ENCODE data around the gene RABL3.
"Not testable (repeated sequence)": the region's sequence is repeated elsewhere in the genome, so short reads cannot be mapped to it uniquely, and the experiment has no call there.

RABL3 gene

DNA sequence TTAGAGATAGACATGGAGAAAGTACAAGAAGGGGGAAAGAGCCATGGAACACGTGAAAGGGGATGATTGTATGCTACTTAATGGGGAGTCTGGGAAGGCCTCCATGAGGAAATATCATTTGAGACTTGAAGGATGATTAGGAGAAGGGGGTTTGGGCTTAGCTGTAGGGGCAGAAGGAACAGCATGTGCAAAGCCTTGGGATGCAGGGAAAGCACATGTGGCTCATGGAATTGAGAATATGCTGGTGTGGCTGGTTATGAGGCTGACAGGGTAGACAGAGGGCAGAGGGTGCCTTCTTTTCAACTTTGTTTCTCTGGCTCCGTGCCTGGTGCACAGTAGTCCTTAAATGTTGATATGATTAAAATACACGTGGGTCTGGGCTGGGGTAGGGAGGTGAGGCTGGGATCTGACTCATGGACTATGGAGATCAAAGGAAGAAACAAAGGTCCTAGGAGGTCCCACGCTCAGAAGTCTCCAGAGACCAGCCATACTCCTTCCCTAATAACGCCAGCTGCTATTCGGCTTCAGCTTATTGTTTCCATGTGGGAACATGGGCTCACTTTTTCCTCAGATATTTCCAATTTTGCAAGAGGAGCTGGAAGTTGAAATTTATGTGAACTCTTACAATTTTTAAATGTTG, 1.4 kb upstream of the RABL3 start:
- Histone ChIP-seq H3K4me3 (ENCODE audit: low read length) (peak overlapping the region; percentile 91), H3K36me3 (ENCODE audit: insufficient read depth, low read depth, low read length) (no peaks in the 10 kb centered on the region; the same call in 1 of the 2 replicates), H3K9ac (ENCODE audit: low read depth, low read length) (peak overlapping the region; percentile 94), H3K9me3 (ENCODE audit: insufficient read depth, low read depth, low read length) (peaks cover 3% of the 10 kb centered on the region; the same call in 1 of the 2 replicates), H3K27ac (ENCODE audit: low read length) (peak overlapping the region; percentile 31), H3K4me1 (ENCODE audit: insufficient read depth, low read length) (peaks cover 14% of the 10 kb centered on the region), H3K27me3 (ENCODE audit: insufficient read depth, low read length) (no peaks in the 10 kb centered on the region)

DNA sequence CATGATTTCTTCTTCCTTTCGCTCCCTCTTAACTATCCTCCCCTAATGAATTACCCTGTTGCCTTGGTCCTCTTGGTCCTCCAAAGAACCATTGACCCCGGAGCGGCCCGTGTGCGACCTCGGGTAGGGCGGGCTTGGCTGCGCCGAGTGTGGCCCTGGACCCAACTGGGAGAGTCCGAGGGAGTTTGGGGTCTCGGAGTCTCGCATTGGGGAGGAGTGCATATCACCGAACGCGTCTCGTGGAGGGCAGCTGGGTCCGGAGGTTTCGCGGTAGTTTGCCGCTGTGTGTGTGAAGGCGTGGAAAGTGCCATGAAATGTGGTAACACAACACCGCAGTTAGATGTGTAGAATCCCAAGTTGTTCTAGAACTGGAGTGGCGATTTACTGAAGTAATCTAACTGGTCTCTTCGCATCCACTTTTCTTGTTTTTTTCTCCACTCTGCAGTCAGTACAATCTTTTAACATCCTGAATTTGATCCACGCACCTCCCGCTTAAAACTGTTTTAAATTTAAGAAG, 591 bp upstream of the RABL3 start:
- peak overlapping the region; percentile 31 for H3K27ac ChIP-seq (ENCODE audit: low read length)
- H3K9ac ChIP-seq (ENCODE audit: low read depth, low read length) = peak overlapping the region; percentile 94
- peak overlapping the region; percentile 91 for H3K4me3 ChIP-seq (ENCODE audit: low read length)
- no peaks in the 10 kb centered on the region for H3K27me3 ChIP-seq (ENCODE audit: insufficient read depth, low read length)
- H3K9me3 ChIP-seq (ENCODE audit: insufficient read depth, low read depth, low read length) = peaks cover 11% of the 10 kb centered on the region; the same call in 1 of the 2 replicates
- H3K4me1 ChIP-seq (ENCODE audit: insufficient read depth, low read length) = peaks cover 14% of the 10 kb centered on the region
- H3K36me3 ChIP-seq (ENCODE audit: insufficient read depth, low read depth, low read length) = peaks cover 7% of the 10 kb centered on the region

DNA sequence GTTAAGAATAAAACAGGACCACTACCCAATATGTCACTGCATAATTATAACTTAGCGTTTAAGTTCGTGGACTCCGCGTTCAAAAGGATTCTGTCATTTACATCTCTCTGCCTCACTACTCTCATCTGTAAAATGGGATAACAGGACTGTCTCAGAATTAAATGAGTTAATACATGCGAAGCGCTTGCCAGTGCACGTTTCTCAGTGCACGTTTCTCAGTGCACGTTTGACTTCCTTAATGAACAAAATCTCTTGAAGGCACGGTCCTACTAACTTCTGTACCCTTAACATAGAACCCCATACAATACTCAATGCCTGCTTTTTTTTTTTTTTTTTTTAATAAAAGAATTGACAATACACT, 499 bp downstream of the RABL3 start:
- H3K4me1 ChIP-seq (ENCODE audit: insufficient read depth, low read length) = peaks cover 14% of the 10 kb centered on the region
- peak overlapping the region; percentile 94 for H3K9ac ChIP-seq (ENCODE audit: low read depth, low read length)
- no peak overlapping the region for H3K27ac ChIP-seq (ENCODE audit: low read length)

DNA sequence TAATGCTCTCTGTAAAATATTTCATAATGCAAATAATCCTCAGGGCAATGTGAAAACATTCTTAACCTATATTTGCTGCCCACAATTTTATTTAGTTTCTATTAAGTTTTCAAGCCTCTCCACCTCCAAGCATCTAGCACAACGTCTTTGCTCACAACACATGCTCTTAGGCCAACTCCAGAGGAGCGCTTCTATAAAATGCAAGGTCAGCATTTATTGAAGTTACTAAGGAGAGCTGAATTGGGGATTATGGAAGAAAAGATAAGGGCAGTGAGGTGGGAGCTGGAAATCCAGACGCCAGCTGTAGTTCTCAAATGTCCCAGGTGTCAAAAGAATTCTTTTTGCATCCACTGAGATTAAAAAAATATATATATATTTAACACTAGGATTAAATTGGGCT, 996 bp downstream of the RABL3 start:
- H3K9ac ChIP-seq (ENCODE audit: low read depth, low read length) = peak overlapping the region; percentile 94; the same call in 1 of the 2 replicates
- no peaks in the 10 kb centered on the region for H3K27me3 ChIP-seq (ENCODE audit: insufficient read depth, low read length)
- peaks cover 19% of the 10 kb centered on the region; the same call in 1 of the 2 replicates for H3K9me3 ChIP-seq (ENCODE audit: insufficient read depth, low read depth, low read length)
- peak overlapping the region; percentile 91 for H3K4me3 ChIP-seq (ENCODE audit: low read length)
- peaks cover 14% of the 10 kb centered on the region for H3K4me1 ChIP-seq (ENCODE audit: insufficient read depth, low read length)
- H3K27ac ChIP-seq (ENCODE audit: low read length) = no peak overlapping the region
- H3K36me3 ChIP-seq (ENCODE audit: insufficient read depth, low read depth, low read length) = peaks cover 17% of the 10 kb centered on the region

More for the DNA sequence above, 499 bp downstream of the RABL3 start:
- H3K9me3 ChIP-seq (ENCODE audit: insufficient read depth, low read depth, low read length) = peaks cover 19% of the 10 kb centered on the region; the same call in 1 of the 2 replicates
- no peaks in the 10 kb centered on the region for H3K27me3 ChIP-seq (ENCODE audit: insufficient read depth, low read length)
- peak overlapping the region; percentile 91 for H3K4me3 ChIP-seq (ENCODE audit: low read length)
- H3K36me3 ChIP-seq (ENCODE audit: insufficient read depth, low read depth, low read length) = peaks cover 17% of the 10 kb centered on the region

DNA sequence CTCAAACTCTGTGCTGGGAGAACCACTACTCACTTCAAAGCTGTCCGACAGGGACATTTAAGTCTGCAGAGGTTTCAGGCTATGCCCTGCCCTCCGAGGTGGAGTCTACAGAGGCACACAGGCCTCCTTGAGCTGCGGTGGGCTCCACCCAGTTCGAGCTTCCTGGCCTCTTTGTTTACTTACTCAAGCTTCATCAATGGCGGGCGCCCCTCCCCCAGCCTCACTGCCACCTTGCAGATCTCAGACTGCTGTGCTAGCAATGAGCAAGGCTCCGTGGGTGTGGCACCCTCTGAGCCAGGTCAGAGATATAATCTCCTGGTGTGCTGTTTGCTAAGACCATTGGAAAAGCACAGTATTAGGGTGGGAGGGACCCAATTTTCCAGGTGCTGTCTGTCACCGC, 4.3 kb downstream of the RABL3 start:
- H3K27ac ChIP-seq (ENCODE audit: low read length); H3K9ac ChIP-seq (ENCODE audit: low read depth, low read length); H3K4me1 ChIP-seq (ENCODE audit: insufficient read depth, low read length); H3K4me3 ChIP-seq (ENCODE audit: low read length); H3K27me3 ChIP-seq (ENCODE audit: insufficient read depth, low read length): not testable (repeated sequence)
- Histone ChIP-seq H3K36me3 (ENCODE audit: insufficient read depth, low read depth, low read length) (peaks cover 17% of the 10 kb centered on the region), H3K9me3 (ENCODE audit: insufficient read depth, low read depth, low read length) (peaks cover 22% of the 10 kb centered on the region; the same call in 1 of the 2 replicates)

DNA sequence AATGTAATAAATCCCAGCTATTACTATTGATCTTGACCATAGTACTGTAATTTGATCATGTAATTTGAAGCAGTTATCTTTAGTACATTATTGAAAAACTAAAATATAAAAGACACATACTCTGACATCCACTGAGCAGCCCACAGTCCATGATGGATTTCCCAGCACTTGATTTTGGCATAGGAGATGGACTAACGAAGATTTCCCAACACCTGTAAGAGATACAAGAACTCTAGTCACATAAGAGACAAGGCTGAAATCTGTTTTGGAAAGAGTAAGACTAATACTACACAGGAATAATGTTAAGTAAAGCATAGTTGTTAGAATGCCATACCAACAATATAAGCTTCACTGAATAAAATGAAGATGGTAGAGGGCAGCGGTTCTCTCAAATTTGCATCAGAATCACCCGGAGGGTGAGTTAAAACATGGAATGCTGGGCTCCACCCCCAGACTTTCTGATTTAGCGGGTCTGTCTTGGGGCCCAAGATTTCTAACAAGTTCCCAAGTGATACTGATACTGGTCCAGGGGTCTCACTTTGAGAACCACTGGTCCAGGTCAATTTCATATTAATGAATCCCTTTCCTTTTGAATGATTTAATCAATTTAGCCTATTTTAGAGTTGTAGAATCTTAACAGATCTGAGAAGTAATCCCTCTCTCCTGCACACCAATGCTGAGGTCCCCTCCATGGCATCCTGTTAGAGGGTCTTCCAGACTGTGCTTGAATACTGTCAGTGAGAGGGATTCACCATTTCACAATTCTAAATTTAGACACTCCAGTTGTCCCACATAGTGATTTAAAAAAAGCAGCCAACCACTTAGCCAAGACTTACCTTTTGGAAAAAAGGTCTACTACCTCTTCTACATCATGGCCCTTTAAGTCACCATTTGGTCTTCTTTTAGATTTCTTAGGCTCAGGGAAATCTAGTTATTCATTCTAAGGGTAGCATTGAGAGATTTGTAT, 11.5 kb downstream of the RABL3 start:
- Histone ChIP-seq H3K4me3 (ENCODE audit: low read length) (peak overlapping the region; percentile 11; the same call in 1 of the 2 replicates), H3K27ac (ENCODE audit: low read length) (no peak overlapping the region), H3K36me3 (ENCODE audit: insufficient read depth, low read depth, low read length) (no peaks in the 10 kb centered on the region), H3K4me1 (ENCODE audit: insufficient read depth, low read length) (peaks cover 4% of the 10 kb centered on the region; the same call in 1 of the 2 replicates), H3K27me3 (ENCODE audit: insufficient read depth, low read length) (no peaks in the 10 kb centered on the region), H3K9ac (ENCODE audit: low read depth, low read length) (no peak overlapping the region), H3K9me3 (ENCODE audit: insufficient read depth, low read depth, low read length) (peaks cover 3% of the 10 kb centered on the region; the same call in 1 of the 2 replicates)

DNA sequence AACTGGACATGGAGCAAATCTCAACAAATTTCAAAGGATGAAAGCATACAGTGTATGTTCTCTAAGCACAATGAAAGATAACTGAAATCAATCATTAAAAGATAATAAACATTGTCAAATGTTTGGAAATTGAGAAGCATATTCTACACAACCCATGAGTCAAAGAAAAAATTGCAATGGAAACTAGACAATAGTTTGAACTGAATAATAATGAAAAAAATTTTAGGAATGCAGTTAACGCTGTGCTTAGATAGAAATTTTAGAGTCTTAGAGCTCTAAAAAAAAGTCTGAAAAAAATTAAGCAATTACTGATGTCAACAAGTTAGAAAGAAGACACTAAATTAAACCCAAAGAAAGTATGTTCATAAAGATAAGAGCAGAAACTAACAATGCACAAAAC, 15.5 kb downstream of the RABL3 start:
- H3K36me3 ChIP-seq (ENCODE audit: insufficient read depth, low read depth, low read length) = no peaks in the 10 kb centered on the region
- H3K4me1 ChIP-seq (ENCODE audit: insufficient read depth, low read length) = peaks cover 4% of the 10 kb centered on the region; the same call in 1 of the 2 replicates
- no peaks in the 10 kb centered on the region for H3K27me3 ChIP-seq (ENCODE audit: insufficient read depth, low read length)
- no peaks in the 10 kb centered on the region for H3K9me3 ChIP-seq (ENCODE audit: insufficient read depth, low read depth, low read length)
- H3K4me3 ChIP-seq (ENCODE audit: low read length) = no peak overlapping the region
- H3K27ac ChIP-seq (ENCODE audit: low read length) = no peak overlapping the region
- H3K9ac ChIP-seq (ENCODE audit: low read depth, low read length) = no peak overlapping the region

DNA sequence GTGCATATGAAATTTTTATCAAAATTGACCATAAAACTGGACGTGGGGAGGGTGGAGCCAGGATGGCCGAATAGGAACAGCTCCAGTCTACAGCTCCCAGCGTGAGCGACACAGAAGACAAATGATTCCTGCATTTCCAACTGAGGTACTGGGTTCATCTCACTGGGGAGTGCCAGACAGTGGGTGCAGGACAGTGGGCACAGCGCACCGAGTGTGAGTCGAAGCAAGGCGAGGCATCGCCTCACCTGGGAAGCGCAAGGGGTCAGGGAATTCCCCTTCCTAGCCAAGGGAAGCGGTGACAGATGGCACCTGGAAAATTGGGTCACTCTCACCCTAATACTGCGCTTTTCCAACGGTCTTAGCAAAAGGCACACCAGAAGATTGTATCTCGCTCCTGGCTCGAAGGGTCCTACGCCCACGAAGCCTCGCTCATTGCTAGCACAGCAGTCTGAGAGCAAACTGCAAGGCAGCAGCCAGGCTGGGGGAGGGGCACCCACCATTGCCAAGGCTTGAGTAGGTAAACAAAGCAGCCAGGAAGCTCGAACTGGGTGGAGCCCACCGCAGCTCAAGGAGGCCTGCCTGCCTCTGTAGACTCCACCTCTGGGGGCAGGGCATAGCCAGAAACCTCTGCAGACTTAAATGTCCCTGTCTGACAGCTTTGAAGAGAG, 23.0 kb downstream of the RABL3 start:
- Histone ChIP-seq H3K27ac (ENCODE audit: low read length) (peak overlapping the region; percentile 27), H3K9ac (ENCODE audit: low read depth, low read length) (peak overlapping the region; percentile 74; the same call in 1 of the 2 replicates), H3K4me3 (ENCODE audit: low read length) (peak overlapping the region; percentile 63)
- H3K27me3 ChIP-seq (ENCODE audit: insufficient read depth, low read length); H3K36me3 ChIP-seq (ENCODE audit: insufficient read depth, low read depth, low read length); H3K9me3 ChIP-seq (ENCODE audit: insufficient read depth, low read depth, low read length); H3K4me1 ChIP-seq (ENCODE audit: insufficient read depth, low read length): not testable (repeated sequence)

DNA sequence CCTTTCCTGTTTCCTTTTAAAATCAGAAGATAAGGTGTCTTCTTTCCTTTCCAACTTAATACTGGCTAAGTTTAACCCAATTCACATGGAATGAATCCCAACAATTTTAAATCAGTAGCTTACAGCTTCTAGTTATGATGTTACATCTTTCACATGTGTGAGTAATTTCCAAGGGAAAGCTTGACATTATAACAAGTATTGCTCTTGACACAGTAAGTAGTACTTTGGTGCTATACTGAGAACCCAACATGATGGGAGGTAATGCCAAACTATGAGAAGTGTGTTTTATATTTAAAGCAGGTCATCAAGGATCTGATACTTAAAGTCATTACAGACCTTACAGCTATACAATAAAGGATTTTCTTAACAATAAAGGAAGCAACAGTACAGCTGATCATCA, 29.1 kb downstream of the RABL3 start:
- H3K27me3 ChIP-seq (ENCODE audit: insufficient read depth, low read length) = no peaks in the 10 kb centered on the region
- H3K27ac ChIP-seq (ENCODE audit: low read length) = no peak overlapping the region
- H3K4me1 ChIP-seq (ENCODE audit: insufficient read depth, low read length) = no peaks in the 10 kb centered on the region
- H3K9me3 ChIP-seq (ENCODE audit: insufficient read depth, low read depth, low read length) = no peaks in the 10 kb centered on the region
- H3K36me3 ChIP-seq (ENCODE audit: insufficient read depth, low read depth, low read length) = 0 out of 2 replicates have a peak, but pooled peaks cover 5% of the 10 kb centered on the region
- no peak overlapping the region for H3K9ac ChIP-seq (ENCODE audit: low read depth, low read length)
- H3K4me3 ChIP-seq (ENCODE audit: low read length) = no peak overlapping the region

DNA sequence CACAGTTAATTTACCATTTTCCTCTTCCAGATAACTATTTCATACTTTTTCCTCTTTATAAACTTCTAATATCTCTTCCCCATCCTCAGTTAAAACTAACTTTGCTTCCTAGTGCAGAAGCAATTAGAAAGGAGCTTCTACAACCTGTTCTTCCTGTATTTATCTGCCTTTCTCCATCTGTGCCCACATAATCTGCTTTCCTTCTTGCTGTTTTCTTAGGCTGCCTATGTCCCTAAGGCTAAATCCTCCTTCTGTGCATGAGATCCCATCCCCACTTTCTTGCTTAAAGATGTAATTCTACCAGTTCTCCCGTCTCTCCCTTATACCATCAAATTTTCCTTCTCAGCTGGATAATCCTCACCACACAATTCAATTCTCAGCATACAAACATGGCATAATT, 31.9 kb downstream of the RABL3 start:
- H3K27me3 ChIP-seq (ENCODE audit: insufficient read depth, low read length) = no peaks in the 10 kb centered on the region
- 0 out of 2 replicates have a peak, but pooled peaks cover 6% of the 10 kb centered on the region for H3K36me3 ChIP-seq (ENCODE audit: insufficient read depth, low read depth, low read length)
- H3K27ac ChIP-seq (ENCODE audit: low read length) = no peak overlapping the region
- H3K4me1 ChIP-seq (ENCODE audit: insufficient read depth, low read length) = no peaks in the 10 kb centered on the region
- no peak overlapping the region for H3K9ac ChIP-seq (ENCODE audit: low read depth, low read length)
- no peak overlapping the region for H3K4me3 ChIP-seq (ENCODE audit: low read length)
- no peaks in the 10 kb centered on the region for H3K9me3 ChIP-seq (ENCODE audit: insufficient read depth, low read depth, low read length)

DNA sequence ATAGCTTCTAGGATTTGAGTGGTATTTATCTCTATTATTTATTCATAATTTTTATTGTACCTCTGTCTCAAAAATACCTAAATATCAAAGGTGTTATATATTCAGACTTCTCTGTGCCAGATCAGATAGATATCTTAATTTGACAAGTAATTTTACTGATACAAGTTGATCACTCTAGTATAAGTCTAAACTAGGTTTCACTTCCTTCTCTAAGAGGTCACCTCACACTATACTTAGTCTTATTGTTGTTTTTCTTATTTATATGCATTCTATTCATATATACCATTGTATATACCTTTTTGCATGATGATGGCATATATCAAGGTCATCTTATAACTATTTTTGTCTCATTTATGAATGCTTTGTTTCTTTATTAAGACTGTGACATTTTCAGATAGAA, 33.9 kb downstream of the RABL3 start:
- H3K9me3 ChIP-seq (ENCODE audit: insufficient read depth, low read depth, low read length) = no peaks in the 10 kb centered on the region
- H3K27me3 ChIP-seq (ENCODE audit: insufficient read depth, low read length) = no peaks in the 10 kb centered on the region
- H3K27ac ChIP-seq (ENCODE audit: low read length) = no peak overlapping the region
- H3K36me3 ChIP-seq (ENCODE audit: insufficient read depth, low read depth, low read length) = 0 out of 2 replicates have a peak, but pooled peaks cover 11% of the 10 kb centered on the region
- H3K4me1 ChIP-seq (ENCODE audit: insufficient read depth, low read length) = no peaks in the 10 kb centered on the region
- no peak overlapping the region for H3K4me3 ChIP-seq (ENCODE audit: low read length)
- H3K9ac ChIP-seq (ENCODE audit: low read depth, low read length) = no peak overlapping the region
